HepG2 (cell line): Measurements from ENCODE around the gene DDN.

Source experiments
- FOXA1 ChIP-seq, 2 experiments: fragments of 450-650 bp in 1 of 2; sonication (generic) in 1 of 2; formaldehyde crosslinking in 1 of 2; IDR thresholded peaks; 2 replicates each; pipeline versions ENCODE4 v1.4.0 to v1.6.1; 2016 to 2020; ENCODE audit warnings: missing genetic modification reagents in 1 of 2
- TOPORS ChIP-seq: sonication (generic); formaldehyde crosslinking; IDR thresholded peaks from 2 replicates; pipeline ENCODE4 v1.8.0; 2023; ENCODE audit warnings: mild to moderate bottlenecking, missing genetic modification reagents

DNA sequence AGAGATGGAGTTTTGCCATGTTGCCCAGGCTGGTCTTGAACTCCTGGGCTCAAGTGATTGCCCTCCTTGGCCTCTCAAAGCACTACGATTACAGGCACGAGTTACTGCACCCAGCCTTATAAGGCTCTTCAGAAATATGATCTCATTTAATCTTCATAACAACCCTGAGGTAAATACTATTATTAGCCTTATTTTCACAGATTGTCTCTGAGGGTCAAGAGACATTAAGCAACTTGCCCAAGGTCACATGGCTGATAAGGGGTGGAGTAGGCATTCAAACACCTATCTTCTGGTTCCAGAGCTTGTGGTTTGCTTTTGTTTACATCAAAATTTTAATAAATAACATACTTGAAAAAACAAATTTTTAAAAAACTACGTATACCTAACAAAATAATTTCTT is 14.3 kb upstream of the DDN start:
- TF ChIP-seq TOPORS (CRISPR knock-in tag) = no peak
- no peak for TF ChIP-seq FOXA1 (IDR thresholded peaks at IDR 0.05)
- TF ChIP-seq FOXA1 (CRISPR knock-in tag; IDR thresholded peaks at IDR 0.05) = no peak
